Amniotic epithelial cell (primary cell): ENCODE data around the gene LSP1.

ENCODE experiments used
- DNase-seq: peaks from one replicate; pipeline ENCODE4 v3.0.0-alpha.2; 2010; ENCODE audit warnings: low read depth

Gene LSP1

DNA sequence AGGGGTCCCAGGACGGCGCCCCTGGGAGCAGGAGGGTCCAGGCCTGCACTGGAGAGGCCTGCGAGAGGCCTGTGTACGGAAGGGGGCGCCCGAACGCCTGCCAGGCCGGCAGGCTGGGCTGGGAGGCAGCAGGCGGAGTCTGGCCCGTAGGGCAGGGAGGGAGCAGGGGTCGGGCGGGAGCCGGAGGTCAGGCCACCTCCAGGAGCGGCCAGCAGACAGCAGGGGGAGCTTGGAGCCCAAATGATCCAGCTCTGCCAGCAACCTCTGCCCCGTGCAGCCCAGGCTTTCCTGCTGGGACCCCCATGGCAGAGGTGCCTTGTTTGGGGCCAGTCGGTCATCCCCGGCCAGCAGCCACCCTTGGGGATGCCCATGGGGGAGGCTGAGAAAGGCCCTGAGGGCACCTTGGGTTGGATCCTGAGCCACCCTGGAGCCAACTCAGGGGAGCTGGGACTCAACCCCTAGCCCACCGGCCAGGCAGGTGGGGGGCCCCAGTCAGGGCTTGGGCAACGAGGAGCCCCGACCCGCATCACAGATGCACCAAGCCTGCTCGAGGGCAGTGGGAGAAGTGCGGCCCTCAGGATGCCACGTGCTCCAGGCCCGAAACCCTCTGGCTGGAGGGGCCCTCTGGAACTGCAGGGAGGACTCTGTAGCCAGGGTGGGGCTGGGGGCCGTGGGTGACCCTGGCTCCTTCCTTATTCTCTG lies 27.7 kb upstream of the LSP1 start:
- peak; percentile 22 for DNase-seq

DNA sequence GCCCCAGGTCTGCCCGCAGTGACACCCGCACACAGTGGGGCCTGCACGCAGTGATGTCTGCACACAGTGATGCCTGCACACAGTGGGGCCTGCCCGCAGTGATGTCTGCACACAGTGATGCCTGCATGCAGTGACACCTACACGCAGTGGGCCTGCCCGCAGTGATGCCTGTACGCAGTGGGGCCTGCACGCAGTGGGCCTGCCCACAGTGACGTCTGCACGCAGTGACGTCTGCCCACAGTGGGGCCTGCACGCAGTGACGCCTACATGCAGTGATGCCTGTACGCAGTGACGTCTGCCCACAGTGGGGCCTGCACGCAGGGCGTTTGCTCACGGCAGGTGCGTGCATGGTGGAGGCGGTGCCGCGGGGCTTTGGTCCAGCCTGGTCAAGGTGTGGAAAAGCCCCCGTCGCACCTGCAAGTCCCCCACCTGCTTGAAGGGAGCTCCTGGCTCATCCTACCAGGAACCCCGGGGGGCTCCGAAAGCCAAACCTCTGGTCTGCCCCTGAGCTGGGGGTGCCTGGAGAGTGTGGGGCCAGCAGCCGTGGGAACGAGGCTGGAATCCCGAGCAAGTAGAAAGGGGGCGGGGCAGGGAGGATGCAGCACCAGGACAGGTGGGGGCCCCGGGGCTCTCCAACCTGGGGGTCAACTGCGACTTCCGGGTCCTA lies 27.0 kb upstream of the LSP1 start:
- DNase-seq = no peak

DNA sequence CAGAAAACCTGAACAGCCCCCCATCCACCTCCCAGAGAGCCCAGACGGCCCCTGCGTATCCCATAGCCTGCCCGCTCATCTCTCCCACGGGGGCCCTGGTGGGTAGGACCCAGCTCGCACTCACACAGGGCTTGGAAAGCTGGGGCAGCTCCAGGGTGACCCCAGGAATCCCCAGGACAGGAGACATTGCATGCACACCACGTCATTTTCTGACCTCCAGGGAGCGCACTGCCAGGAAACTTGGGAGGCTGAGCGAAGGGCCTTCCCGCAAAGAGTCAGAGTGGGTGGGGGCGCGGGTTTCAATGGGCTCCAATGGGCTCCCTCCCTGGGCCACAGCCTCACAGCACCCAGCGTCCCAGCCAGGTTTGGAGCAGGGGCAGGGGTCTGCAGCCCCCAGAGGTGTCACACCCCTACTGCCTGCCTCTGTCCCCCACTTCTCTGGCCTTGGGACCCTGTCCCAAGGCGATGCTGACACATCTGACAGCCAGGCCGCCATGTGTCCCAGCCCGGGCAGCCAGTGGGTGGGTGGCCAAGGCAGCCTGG lies 26.3 kb upstream of the LSP1 start:
- peak; percentile 50 for DNase-seq

DNA sequence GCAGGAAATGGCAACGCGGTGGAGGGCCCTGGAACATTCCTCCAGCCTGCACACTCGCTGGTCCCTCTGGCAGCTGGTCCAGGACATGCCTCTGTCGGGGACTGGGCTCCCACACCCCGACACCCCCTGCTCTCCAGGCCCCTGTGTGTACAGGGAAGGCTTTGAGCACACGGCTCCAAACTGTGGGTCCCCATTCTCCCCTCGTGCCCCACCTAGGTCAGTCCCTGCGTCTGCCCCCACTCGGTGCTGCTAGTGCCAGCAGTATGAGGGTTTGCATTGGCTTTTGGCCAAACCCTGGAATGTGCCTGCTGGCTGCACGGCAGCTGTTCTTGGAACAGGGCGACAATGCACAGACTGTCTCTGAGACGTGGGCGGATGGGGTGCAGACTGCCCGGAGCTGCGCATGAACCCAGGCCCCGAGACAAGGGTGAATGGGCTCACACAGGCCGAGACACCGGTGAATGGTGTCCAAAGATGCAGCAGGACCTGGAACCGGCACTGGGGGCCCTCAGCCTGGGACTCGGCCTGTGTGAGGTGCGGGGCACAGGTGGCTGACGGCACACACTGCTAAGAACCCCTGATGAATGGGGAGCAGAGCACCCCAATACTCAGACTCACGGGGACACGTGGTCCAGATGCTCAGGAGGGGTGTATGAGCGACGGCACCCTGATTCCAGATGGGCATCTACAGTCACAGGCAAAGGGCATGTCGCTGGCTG lies 25.6 kb upstream of the LSP1 start:
- DNase-seq = peak; percentile 49

DNA sequence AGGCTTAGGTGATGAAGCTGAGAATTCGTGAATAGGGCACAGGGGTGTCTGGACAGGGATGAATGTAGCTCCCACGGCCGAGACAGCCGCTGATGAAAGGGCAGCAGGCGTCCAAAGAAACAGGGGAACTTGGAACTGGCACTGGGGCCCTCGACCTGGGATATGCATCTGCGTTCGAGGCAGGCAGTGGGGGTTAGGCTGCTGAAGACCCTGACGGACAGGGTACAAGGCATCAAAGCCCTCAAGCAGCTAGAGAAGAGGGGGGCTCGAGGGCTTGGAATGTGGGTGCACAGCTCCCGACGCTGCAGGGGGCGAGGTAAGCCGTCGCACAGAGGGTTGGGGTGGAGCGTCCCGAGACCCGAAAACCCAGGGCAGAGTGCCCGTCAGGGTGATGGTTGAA lies 25.0 kb upstream of the LSP1 start:
- no peak for DNase-seq

DNA sequence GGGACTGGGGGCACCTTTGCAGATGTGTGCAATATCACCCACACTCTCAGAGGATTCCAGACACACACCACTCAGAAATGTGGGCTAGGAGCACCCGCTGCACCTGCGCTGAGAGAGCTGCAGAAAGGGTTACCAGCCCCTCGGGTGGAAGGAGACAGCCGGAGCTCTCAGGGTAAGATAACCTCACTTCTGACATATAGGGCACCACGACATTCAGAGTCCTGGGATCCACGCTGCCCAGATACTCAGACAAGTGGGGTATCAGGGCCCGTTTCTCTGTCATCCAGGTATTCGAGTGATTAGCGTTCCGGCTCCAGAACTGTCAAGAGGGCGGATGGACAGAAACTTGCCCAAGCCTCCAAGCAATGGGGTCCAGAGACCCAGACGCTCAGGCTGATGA lies 24.3 kb upstream of the LSP1 start:
- no peak for DNase-seq

DNA sequence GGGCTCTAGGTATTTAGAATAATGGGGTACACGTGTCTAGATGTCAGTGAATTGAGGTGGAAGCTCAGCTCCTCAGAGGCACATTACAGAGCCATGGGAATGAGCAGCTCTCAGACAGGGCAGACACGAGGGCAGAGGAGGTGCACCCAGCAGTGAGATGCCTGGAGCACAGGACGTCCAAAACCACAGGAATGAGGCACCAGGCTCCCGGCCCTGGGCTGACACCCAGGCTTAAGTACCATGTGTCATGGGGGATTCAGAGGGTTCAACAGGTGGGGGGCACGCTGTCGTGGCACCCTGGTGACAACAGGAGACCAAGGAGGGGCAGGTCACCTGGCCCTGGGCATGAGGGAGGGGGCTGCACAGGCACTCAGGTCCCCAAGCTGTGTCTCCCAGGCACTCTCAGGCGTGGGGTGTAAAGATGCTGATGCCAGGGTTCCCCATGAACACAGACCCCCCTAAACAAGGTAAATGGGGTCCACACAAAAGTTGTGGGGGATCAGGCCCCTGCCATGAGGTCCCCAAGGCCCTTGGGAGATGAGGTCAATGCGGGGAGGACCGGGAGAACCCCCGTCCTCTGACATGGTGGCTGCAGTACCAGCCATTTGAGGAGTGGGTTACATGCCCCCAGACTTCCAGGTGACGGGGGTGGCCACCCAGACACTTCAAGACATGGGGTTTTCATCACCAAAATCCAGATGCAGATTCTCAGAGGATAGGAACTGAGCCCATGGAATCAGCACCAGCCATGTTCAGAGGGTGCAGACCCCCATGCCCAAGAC lies 23.7 kb upstream of the LSP1 start:
- DNase-seq = peak; percentile 28

DNA sequence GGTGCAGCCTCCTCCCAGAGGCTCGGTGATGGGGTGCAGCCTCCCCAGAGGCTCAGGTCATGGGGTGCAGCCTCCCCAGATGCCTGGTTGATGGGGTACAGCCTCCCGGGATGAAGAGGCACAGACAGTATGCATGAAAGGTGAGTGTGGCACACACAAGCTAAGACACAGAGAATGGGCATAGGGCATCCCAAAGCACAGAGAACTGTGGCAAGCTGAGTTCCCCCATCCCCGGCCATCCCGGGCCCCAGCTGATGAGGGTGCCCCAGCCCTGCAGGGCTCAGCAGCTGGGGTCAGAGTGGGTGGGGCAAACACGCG lies 22.9 kb upstream of the LSP1 start:
- DNase-seq = no peak

DNA sequence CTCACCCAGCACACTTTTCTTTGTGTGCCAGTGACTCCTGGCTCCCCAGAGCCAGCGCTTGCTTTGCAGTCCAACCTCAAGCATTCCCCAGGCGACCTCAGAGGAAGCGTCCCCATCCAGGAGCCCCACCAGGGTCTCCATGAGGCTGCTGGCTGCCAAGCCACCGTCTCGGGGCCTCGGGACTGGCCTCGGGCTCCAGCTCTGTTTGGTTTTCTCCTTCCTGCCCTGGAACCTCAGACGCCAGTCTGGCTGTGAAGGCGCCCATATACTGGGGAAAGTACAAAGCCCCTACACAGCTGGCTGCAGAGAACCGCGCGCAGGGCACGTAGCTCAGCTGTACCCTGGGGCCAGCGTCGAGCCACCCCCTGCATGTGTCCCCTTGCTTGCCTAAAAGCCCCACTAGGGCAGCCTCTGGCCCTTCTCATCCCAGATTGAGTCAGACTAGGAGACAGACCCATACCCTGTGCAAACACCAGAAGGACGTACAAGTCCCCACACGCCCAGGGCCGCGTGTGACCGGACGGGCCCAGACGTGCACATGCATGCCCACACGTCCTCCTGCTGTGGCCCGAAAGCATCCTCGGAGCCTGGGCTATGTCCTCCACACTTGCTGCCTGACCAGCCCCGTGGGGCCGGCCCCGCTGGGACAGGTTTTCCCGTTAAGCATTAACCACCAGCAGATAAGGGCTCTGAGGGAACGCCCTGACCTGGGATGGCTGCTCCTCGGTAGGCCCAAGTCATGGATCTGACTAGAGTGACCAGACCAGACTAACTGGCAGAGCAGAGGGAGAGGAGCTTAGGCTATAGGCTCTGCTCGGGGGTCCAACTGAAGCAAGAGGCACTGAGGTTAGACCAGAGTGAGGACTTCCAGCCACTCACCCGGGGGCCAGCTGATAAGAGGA lies 22.3 kb upstream of the LSP1 start:
- no peak for DNase-seq

DNA sequence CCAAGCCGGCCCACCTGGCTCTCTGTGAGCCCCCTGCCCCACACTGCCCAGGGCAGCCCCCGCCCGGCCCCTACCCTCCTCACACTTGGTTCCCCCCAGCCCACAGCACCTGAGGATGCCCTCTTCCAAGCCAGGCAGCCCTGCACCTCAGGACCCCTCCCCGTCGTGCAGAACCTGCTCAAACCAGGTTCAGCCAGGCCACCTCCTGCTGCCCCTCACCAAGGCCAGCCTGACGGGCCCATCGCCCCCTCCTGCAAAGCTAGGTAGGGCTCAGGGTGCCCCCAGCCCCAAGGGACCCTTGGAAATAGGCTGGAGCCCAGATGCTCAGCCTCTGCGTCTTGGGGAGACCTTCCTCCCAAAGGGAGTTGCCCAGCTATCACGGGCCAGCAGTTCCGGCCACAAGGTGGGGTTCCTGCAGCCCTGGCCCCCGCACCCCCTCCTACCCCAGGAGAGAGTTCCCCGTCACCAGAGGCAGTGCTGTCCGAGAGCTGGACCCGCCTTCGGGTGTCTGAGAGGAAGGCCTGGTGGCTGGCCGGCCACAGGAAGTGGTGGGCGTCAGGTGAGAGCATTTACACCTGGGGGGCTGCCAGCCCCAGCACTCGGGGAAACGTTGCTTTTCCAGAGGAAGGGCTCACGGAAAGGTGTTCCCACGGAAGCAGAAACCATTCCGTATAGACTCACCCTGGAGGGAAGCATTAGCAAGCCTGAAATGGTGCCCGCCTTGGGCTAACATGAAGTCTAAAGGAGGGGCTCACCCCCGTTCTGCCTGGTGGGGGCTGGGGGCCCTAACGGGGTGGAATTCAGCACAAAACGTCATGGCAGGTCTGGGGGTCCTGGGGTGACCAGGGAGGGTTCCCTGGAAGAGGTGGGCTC lies 21.3 kb upstream of the LSP1 start:
- DNase-seq = no peak

DNA sequence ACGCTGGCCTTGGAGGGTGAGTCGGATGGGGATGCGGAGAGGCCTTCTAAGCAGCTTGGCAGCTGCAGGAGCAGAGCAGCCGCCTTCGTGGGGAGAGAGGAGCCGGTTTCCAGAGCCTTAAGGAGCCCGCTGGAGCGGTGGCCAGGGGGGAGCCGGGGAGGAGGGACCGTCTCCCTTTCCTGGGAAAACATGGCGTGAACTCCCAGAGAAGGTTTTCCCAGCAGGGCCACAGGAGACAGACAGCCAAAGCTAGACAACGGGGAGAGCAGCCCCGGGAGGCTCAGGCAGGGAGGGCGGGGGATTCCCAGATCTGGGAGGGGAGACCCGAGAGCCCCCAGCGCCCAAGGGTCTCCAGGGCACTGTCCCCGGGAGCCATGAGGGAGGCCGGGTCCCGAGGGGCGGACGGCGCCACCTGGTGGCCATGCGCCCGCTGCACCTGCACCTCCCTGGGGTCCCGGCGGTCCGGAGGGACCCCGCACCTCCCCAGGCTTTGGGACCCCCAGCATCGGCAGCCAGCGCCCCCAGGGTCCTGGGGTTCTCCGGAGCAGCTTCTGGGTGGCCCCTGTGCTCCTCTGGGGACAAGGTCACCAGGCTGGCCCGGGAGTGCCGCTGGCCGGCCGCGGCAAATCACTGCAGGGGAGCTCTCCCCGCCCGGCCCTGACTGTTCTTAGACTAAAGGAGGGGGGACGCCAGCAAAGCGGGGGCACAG lies 20.5 kb upstream of the LSP1 start:
- no peak for DNase-seq

DNA sequence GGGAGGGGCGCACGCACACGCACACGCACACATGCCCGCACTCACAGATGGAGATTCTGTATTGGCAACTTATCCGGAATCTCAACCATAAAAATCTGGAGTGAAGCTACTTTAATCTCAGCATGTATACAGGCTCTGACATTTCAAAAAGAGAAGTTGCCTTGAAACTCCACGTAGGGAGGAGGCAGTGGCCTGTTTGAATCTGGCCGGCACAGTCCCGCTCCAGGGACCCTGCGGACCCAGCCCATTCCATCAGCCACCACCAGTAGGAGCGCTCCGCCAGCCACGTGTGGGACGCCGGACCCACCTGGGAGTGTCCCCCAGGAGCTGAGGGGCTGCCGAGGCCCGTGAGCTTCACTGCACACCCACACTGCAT lies 20.0 kb upstream of the LSP1 start:
- no peak for DNase-seq

DNA sequence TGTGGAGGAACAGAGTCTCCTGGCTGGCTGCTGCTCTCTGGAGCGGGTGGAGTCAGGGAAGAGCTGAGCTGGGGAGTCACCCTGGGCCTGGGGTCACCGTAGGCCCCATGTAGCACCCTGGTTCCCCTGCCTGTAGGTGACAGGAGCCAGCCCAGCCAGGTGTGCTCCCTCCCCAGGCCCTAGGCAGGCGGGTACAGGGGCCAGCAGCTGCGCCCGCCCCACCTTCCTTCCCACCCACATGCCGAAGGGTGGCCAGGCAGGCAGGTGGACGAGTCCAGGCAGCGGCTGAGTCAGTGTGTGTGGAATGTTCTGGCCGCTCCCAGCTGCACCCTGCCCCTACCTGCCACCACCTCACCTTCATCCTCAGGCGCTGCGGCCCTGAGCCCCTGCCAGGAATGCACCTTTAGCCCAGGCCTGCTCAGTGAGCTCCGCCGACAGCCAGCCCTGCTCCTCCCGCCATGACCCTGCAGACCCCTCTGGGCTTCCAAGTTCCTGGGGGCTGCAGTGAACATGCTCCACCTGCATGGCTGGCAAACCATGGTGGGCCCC lies 18.7 kb upstream of the LSP1 start:
- no peak for DNase-seq

DNA sequence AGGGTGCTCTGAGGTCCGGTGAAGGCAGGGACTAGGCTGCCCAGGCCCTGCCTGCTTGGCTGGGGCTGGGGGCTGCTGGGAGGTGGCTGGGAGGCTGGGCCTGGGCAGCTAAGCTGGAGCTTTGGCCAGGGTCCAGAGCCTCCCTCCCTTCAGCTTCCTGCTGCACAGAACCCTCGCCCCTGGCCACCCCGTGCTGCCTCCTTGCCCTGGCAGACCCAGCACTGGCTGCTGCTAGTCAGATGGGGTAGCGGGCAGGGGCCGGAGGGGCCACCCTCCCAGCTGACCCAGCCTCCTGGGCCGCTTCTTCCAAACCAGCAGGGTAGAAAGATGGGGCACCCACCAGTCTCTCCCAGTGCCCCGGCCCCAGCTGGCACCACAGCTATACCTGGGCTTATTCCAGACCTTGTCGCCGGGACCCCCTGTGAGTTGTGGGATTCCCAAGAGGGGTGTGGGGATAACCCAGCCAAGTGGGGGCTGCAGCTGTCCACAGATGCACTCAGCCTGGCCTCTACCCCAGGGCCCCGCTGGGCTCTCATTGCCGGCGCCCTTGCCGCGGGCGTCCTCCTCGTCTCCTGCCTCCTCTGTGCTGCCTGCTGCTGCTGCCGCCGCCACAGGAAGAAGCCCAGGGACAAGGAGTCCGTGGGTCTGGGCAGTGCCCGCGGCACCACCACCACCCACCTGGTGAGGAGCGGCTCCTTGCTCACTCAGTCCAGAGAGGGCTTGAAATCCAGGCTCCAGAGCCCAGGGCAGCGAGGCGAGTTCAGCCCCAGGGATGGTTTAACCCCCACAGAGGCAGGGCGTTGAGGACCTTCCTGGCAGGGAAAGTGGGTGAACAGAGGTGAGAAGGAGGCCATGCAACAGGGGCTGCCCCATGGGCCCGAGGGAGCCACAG lies 17.9 kb upstream of the LSP1 start, which contains the start of gene SYT8:
TSS of gene SYT8 (plus strand) at position 212 of the 892 bp plus-strand sequence. CDS start at position 328, 116 bp downstream.
- no peak for DNase-seq

DNA sequence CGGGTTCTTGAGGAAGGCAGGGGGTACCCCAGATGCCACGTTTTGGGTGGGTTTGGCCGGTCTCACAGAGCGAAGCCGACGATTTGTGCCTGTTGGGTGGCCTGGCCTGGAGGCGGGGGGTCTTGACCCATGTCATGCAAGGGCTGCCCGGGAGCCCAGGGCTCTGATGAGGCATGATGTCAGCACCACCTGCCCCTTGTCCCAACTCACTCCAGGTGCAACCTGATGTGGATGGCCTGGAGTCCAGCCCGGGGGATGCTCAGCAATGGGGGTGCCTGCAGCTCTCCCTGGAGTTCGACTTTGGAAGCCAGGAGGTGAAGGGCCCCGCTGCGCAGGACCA lies 17.2 kb upstream of the LSP1 start:
- DNase-seq = no peak

DNA sequence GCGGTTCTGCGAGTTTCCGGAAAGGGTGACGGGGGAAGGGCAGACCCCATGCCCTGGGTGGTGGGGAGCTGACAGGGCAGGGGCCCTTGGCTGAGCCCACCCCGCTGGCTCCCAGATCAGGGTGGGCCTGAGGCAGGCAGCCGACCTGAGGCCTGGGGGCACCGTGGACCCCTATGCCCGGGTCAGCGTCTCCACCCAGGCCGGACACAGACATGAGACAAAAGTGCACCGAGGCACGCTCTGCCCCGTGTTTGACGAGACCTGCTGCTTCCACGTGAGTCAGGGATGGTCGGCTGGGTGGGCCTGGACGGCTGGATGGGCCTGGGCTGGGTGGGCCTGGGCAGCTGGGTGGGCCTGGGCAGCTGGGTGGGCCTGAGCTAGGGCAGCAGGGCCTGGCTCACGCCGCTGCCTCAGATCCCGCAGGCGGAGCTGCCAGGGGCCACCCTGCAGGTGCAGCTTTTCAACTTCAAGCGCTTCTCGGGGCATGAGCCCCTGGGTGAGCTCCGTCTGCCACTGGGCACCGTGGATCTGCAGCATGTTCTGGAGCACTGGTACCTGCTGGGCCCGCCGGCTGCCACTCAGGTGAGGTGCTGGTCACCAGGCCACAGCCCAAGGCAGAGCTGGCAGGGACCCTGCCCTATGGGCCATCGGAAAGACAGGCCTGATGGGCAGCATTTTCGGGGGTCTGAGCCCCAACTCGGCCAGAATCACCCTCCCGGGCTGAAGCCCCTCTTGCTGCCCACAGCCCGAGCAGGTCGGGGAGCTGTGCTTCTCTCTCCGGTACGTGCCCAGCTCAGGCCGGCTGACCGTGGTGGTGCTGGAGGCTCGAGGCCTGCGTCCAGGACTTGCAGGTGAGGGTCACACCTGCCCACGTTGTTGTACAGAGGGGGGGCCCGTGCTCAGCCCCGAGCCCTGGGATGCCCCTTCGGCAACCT lies 16.6 kb upstream of the LSP1 start:
- no peak for DNase-seq
